PC-9 (cell line): ENCODE measurements around the gene GSTM1. TPM values are rescaled to one million over a fixed set of nuclear protein-coding genes. Genes with fewer than 3 reads are reported as not detected.

ENCODE experiments used
- BruUV-seq: library from RNA; stranded (reverse); fragments of 400-500 nt; replicated peaks from 2 replicates; lab custom pipeline; 2021; lab: Mats Ljungman, UMichigan
- CTCF ChIA-PET: fragments of 300-600 bp; sonication (Branson Sonifier 250); formaldehyde crosslinking; loops from one replicate; lab custom pipeline; 2022; ENCODE audit warnings: antibody characterized with exemption; lab: Charles Lee
- POLR2A ChIA-PET: fragments of 300-600 bp; sonication (Branson Sonifier 250); formaldehyde crosslinking; loops from one replicate; lab custom pipeline; 2022; ENCODE audit warnings: antibody characterized with exemption; ENCODE audit not compliant: unreplicated experiment; lab: Charles Lee
- DNase-seq, 2 experiments: peaks; one replicate each; pipeline versions ENCODE4 v3.0.0 to v3.0.0-alpha.2; 2015 to 2022; ENCODE audit warnings: mixed read lengths in 1 of 2
- H2AFZ ChIP-seq: fragments of 200-600 bp; sonication (generic); 2 replicates; pipeline ENCODE4 v1.8.1; 2017; ENCODE audit warnings: antibody characterized with exemption
- H3F3A ChIP-seq: fragments of 200-600 bp; sonication (generic); 2 replicates; pipeline ENCODE4 v1.8.1; 2017; ENCODE audit warnings: antibody characterized with exemption, mild to moderate bottlenecking, low read depth; ENCODE audit not compliant: insufficient read depth
- H3K27ac ChIP-seq: fragments of 200-600 bp; sonication (generic); 2 replicates; pipeline ENCODE4 v1.6.1; 2016; ENCODE audit warnings: mixed run types
- H3K27me3 ChIP-seq: fragments of 200-600 bp; sonication (generic); 2 replicates; pipeline ENCODE4 v1.6.1; 2016; ENCODE audit warnings: low read depth, mixed run types; ENCODE audit not compliant: insufficient read depth
- H3K36me3 ChIP-seq: fragments of 200-600 bp; sonication (generic); 2 replicates; pipeline ENCODE4 v1.6.1; 2016; ENCODE audit warnings: low read depth, mixed run types
- H3K4me1 ChIP-seq: fragments of 200-600 bp; sonication (generic); replicated peaks from 2 replicates; pipeline ENCODE4 v1.6.1; 2016; ENCODE audit warnings: mixed run types; ENCODE audit not compliant: insufficient read depth
- H3K4me2 ChIP-seq: fragments of 200-600 bp; sonication (generic); 2 replicates; pipeline ENCODE4 v1.6.1; 2017; ENCODE audit warnings: mixed run types
- H3K4me3 ChIP-seq: fragments of 200-600 bp; sonication (generic); 2 replicates; pipeline ENCODE4 v1.6.1; 2016; ENCODE audit warnings: mixed run types
- H3K79me2 ChIP-seq: fragments of 200-600 bp; sonication (generic); 2 replicates; pipeline ENCODE4 v1.6.1; 2017; ENCODE audit warnings: low read depth, mixed run types
- H3K9me2 ChIP-seq: fragments of 200-600 bp; sonication (generic); 2 replicates; pipeline ENCODE4 v1.8.1; 2017; ENCODE audit warnings: mild to moderate bottlenecking; ENCODE audit not compliant: insufficient read depth
- H3K9me3 ChIP-seq: fragments of 200-600 bp; sonication (generic); 2 replicates; pipeline ENCODE4 v1.8.1; 2016; ENCODE audit warnings: low read depth; ENCODE audit not compliant: insufficient read depth
- H4K20me1 ChIP-seq: fragments of 200-600 bp; sonication (generic); 2 replicates; pipeline ENCODE4 v1.8.1; 2017; ENCODE audit not compliant: insufficient read depth
- EZH2 ChIP-seq: fragments of 200-600 bp; sonication (generic); IDR thresholded peaks from 2 replicates; pipeline ENCODE4 v1.8.0; 2017; ENCODE audit warnings: antibody characterized with exemption, low read depth
- intact Hi-C: fragments of 100-400 bp; cut with micrococcal nuclease; formaldehyde crosslinking; loops from one replicate; pipeline ENCODE4 v1.10.0; 2022; ENCODE audit not compliant: unreplicated experiment
- total RNA-seq: library from RNA; stranded (reverse); gene quantifications from 2 replicates; pipeline ENCODE4 v1.2.3, GENCODE V29; 2021
- TF ChIP-seq, protein P1 (sequence below): fragments of 200-600 bp; sonication (generic); conservative IDR thresholded peaks from 2 replicates; pipeline ENCODE4 v1.6.1; 2017; ENCODE audit warnings: mixed run types, antibody characterized with exemption, mild to moderate bottlenecking, moderate library complexity

Gene GSTM1
- total RNA-seq, 1 experiment from 2014 or later: not detected

DNA sequence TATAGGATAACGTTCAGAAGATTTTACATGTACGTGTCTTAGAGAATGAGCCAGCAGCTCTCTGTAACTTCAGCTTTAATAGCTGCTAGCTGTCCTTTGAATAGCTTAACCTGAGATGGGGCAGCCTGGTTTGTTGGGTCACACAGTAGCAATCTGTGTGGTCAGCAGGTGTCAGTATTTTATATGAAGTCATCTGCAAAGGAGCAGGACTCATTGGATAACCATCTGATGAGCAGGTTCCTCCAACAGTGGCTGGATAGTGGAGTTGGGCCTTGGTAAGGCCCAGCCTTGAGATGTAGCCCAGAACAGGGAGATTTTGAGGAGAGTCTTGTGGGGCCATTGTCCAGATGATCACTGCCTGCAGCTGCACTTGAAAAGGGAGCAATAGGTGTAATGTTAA is 30.9 kb downstream of the GSTM1 start:
- peaks cover 25% of the 10 kb centered on the region for H3F3A ChIP-seq
- H3K27me3 ChIP-seq: no peaks in the 10 kb centered on the region
- no peaks in the 10 kb centered on the region for H3K79me2 ChIP-seq
- no peaks in the 10 kb centered on the region for H4K20me1 ChIP-seq
- H3K4me1 ChIP-seq: peaks cover 53% of the 10 kb centered on the region
- intact Hi-C loops: loop anchor here (5.0 kb wide), 1 partner anchor 61 kb away; the partner anchor contains the start of gene GSTM4
- no peaks in the 10 kb centered on the region for H3K36me3 ChIP-seq
- BruUV-seq: no TSS peak
- ChIA-PET CTCF (interaction anchor here (0.6 kb wide), 1 partner anchor 88 kb away, joined by 7 read pairs; no protein-coding TSS in a partner anchor), POLR2A (interaction anchor here (0.7 kb wide), 2 partner anchors 17 to 90 kb away, joined by 4 to 5 read pairs; no protein-coding TSS in a partner anchor)
- no peak overlapping the region for H3K4me3 ChIP-seq
- no peak for TF ChIP-seq EZH2
- TF ChIP-seq, protein P1, sequence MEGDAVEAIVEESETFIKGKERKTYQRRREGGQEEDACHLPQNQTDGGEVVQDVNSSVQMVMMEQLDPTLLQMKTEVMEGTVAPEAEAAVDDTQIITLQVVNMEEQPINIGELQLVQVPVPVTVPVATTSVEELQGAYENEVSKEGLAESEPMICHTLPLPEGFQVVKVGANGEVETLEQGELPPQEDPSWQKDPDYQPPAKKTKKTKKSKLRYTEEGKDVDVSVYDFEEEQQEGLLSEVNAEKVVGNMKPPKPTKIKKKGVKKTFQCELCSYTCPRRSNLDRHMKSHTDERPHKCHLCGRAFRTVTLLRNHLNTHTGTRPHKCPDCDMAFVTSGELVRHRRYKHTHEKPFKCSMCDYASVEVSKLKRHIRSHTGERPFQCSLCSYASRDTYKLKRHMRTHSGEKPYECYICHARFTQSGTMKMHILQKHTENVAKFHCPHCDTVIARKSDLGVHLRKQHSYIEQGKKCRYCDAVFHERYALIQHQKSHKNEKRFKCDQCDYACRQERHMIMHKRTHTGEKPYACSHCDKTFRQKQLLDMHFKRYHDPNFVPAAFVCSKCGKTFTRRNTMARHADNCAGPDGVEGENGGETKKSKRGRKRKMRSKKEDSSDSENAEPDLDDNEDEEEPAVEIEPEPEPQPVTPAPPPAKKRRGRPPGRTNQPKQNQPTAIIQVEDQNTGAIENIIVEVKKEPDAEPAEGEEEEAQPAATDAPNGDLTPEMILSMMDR: peak; percentile 25; the same call in 1 of the 2 replicates
- H2AFZ ChIP-seq: no peak overlapping the region
- H3K9me3 ChIP-seq: peaks cover 14% of the 10 kb centered on the region
- H3K27ac ChIP-seq: peak overlapping the region; percentile 92
- H3K9me2 ChIP-seq: no peaks in the 10 kb centered on the region
- peak in 1 of 2 experiments; percentile 67 for DNase-seq
- peak overlapping the region; percentile 39; the same call in 1 of the 2 replicates for H3K4me2 ChIP-seq

DNA sequence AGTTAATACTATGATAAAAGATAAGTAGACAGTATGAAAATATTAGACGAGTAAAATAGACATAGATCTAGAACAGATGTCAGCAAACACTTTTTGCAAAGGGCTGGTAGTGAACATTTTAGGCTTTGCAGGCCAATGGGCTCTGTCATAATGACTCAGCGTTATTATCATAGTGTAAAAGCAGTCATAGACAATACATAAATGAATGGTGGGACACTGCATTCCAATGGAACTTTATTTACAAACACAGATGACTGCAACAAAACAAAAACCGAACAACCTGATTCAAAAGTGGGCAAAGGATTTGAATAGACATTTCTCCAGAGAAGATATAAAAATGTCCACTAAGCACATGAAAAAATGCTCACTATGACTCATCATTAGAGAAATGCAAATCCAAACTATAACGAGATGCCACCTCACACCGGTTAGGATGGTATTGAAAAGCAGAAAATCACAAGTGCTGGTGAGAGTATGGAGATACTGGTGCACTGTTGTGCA is 31.8 kb downstream of the GSTM1 start:
- H3F3A ChIP-seq: peaks cover 25% of the 10 kb centered on the region
- no peaks in the 10 kb centered on the region for H4K20me1 ChIP-seq
- POLR2A ChIA-PET: no interaction called here
- peaks cover 53% of the 10 kb centered on the region for H3K4me1 ChIP-seq
- no peaks in the 10 kb centered on the region for H3K27me3 ChIP-seq
- H3K4me2 ChIP-seq: peak overlapping the region; percentile 39
- H3K79me2 ChIP-seq: no peaks in the 10 kb centered on the region
- CTCF ChIA-PET: no interaction called here
- no TSS peak for BruUV-seq
- peaks cover 14% of the 10 kb centered on the region for H3K9me3 ChIP-seq
- intact Hi-C loops: loop anchor here (5.0 kb wide), 1 partner anchor 62 kb away; the partner anchor contains the start of gene GSTM4
- peak in 1 of 2 experiments; percentile 66 for DNase-seq
- peak overlapping the region; percentile 92 for H3K27ac ChIP-seq
- no peaks in the 10 kb centered on the region for H3K36me3 ChIP-seq
- H3K4me3 ChIP-seq: peak overlapping the region; percentile 7; the same call in 1 of the 2 replicates
- no peak for TF ChIP-seq EZH2
- TF ChIP-seq, protein P1: no peak
- H2AFZ ChIP-seq: peak overlapping the region; percentile 37; the same call in 1 of the 2 replicates
- H3K9me2 ChIP-seq: no peaks in the 10 kb centered on the region

- DNase-seq: no peak
- H3K4me1 ChIP-seq: peaks cover 53% of the 10 kb centered on the region
- H3K4me3 ChIP-seq: no peak overlapping the region
- H3K4me2 ChIP-seq: no peak overlapping the region
- no TSS peak for BruUV-seq
- H3K27me3 ChIP-seq: no peaks in the 10 kb centered on the region
- H3K27ac ChIP-seq: no peak overlapping the region; the same call in 1 of the 2 replicates
- peaks cover 25% of the 10 kb centered on the region for H3F3A ChIP-seq
- no peaks in the 10 kb centered on the region for H3K79me2 ChIP-seq
- H2AFZ ChIP-seq: no peak overlapping the region
- H3K36me3 ChIP-seq: no peaks in the 10 kb centered on the region
- H3K9me2 ChIP-seq: no peaks in the 10 kb centered on the region
- peaks cover 14% of the 10 kb centered on the region for H3K9me3 ChIP-seq
- ChIA-PET CTCF (no interaction called here), POLR2A (no interaction called here)
- intact Hi-C loops: no loop called here
- TF ChIP-seq EZH2: no peak
- TF ChIP-seq, protein P1: no peak
- no peaks in the 10 kb centered on the region for H4K20me1 ChIP-seq
Measured at GRCh38 chr1:109721042-109721441, 33.4 kb downstream of the GSTM1 start.
